Pons (tissue), 1 donor: Measurements from ENCODE around the gene CALR3.

Source experiments
- DNase-seq: peaks from one replicate; pipeline ENCODE4 v3.0.0-alpha.2; 2016; ENCODE audit warnings: low spot score

The CALR3 gene

DNA sequence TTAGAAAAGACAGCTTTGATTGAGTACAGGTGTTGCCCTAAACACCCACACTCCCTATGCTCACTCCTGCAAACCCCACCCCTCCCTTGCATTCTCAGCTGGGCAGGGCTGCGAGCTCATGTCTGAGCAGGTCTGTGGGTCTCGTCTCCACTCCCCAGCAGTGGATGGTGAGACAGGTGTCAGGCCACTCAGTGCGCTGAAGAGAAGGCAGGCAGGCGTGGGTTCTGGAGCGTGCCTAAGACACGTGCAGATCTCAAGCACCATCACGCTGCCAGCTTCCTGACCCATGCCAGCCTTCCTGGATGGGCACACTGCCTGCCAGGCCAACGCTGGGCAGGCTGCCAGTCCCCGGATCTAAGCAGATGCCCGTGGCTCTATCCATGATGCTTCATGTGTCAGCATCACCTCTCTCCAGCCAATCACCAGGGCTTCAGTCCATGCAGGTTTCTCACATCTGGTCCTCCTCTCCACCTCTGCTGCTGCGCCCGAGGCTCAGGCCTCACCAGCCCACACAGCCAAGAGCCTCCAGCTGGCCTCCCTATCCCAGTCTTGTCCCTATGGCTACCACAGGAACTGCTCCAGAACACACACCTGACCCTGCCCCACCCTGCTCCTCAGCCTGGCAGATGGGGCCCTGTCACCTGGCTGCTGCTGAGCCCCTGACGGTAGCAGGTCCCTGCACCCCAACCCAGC is 66.8 kb downstream of the CALR3 start:
- peak; percentile 32 for DNase-seq
